CD1c-positive myeloid dendritic cell (primary cell): ENCODE measurements around the gene SCN1A.
A peak's percentile ranks its signal among the peaks of the same experiment; 100 is the strongest.
"Not testable (repeated sequence)": the region's sequence is repeated elsewhere in the genome, so short reads cannot be mapped to it uniquely, and the experiment has no call there.

ENCODE experiments used
- DNase-seq: peaks from one replicate; pipeline ENCODE4 v3.0.0-alpha.2; 2016; ENCODE audit errors: extremely low spot score

SCN1A gene

GRCh38 chr2:166135152-166135848 is 7.5 kb upstream of the SCN1A start:
- DNase-seq = no peak

- no peak for DNase-seq
Measured at GRCh38 chr2:166134252-166135151, 6.7 kb upstream of the SCN1A start.

DNA sequence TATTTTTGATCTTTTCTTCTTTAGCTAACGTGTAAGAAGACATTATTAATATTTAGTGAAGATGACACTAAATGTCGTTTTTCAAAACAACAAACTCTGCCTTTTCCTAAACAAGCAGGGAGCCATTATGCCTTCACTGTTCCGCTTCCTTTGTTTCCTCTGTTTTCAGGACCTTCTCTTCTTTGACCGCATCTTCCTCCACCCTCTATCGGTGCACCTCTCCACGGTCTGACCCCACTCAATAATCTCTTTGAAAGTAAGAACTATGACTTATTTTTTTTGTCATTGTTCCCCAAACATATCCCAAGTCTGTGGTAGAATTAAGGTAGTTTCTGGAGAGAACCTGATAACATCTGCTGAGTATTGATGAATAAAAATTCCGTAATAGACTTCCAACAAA is 5.8 kb upstream of the SCN1A start:
- no peak for DNase-seq

GRCh38 chr2:166128156-166128505 is 311 bp upstream of the SCN1A start:
- no peak for DNase-seq

GRCh38 chr2:166126007-166126639 is 1.7 kb downstream of the SCN1A start:
- DNase-seq = no peak

- DNase-seq = no peak
Measured at GRCh38 chr2:166125557-166125956, 2.3 kb downstream of the SCN1A start.

DNA sequence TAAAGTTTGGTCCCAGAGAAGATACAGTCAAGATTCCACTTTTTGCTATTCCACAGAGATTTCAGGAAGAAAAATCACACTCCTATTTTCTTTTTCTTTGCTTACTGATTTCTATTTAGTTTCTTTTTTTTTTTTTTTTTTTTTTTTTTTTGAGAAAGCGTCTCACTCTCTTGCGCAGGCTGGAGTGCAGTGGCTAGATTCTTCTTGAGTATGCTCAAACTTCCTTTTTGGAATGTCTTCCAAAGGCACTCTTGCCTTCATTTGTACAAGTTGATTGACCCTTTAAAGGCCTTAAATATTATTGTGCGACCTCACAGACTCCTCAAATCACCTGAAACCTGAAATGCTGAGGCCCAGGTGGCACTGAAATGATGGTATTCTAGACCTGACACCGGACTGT is 9.6 kb downstream of the SCN1A start:
- no peak for DNase-seq

DNA sequence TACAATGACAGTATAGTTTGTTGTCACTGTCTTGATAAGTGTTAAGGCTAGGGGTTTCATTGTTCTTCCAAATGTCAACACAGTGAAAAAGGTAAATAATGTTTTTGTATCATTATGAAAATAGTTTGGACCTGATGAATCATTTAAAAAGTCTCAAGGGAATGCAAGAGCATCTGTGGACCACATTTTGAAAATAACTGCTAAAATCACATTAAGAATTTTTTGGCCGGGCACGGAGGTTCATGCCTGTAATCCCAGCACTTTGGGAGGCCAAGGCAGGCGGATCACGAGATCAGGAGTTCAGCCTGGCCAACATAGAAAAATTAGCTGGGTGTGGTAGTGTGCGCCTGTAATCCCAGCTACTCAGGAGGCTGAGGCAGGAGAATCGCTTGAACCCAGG is 10.3 kb downstream of the SCN1A start:
- DNase-seq = no peak

DNA sequence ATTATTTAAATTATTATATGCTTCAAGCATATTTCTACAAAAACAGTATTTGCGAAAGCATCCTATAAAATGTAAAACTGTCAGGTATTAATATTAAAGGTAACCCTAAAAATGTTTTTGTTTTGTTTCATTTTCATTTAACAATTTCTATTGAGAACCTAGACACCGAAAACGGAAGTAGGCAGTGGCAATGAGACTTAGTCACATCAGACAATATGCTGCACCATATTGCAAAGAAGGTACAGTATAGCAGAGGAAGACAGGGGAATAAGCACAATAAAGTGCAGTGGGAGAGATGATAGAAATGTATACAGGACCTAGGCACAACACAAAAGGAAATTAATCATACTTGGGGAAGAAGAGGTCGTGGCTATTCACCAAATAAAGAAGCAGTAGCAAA is 12.2 kb downstream of the SCN1A start:
- DNase-seq = no peak

GRCh38 chr2:166112193-166112605 is 15.6 kb downstream of the SCN1A start:
- no peak for DNase-seq

- peak; percentile 14 for DNase-seq
Measured at GRCh38 chr2:166106431-166107015, 21.3 kb downstream of the SCN1A start.

DNA sequence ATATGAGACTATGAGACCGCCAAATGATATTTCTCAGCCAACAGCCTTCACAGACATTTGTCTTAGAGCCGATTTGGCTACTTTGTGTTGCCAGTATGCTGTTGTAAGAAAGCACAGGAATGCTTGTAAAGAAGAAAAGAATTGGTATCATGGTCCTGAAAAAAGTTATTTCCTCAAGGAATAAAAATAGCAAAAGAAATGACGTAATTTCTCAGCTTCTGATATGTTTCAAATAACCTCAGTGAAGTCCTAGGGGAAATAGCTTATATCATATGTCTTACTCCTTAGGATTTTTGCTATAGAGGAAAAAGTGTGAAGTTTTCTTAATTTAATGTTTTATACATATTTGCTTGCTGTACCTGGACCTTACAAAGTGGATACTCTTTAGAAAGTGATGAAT is 23.0 kb downstream of the SCN1A start:
- no peak for DNase-seq

DNA sequence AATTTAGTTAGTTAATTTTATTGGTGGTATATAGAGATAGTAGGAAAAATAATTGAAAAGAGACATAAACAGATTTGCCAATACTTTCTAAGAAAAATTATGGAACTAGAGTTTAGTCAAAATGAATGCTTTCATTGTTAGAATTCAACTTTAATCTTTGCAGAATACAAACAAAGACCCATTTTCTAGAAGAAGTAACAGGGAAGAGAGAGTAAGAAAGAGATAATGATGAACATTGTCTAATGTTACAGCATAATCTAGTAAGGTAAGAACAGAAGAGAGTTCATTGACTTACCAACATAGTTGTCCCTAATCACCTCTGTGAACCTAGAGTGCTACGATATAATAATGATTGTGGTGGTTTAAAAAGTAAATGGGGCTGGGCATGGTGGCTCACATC is 23.7 kb downstream of the SCN1A start:
- no peak for DNase-seq

GRCh38 chr2:166103277-166103676 is 24.5 kb downstream of the SCN1A start:
- DNase-seq = not testable (repeated sequence)

DNA sequence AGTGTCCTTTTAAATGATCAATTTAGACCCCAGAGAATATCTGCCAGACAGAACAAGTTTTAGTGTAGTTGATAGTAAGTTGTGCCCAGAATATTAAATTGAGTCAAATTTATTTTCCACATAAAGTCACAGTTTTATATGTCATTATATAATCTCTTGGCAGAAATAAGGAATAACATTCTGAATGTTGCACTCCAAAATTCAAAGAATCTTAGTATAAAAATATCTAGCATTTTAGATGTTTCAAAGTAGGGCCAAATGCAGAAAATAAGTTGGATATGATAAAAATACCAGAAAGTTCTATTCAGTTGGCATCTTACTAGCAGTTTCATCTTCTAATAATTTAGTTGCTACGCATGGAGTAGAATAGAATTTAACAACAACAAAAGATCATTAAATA is 33.5 kb downstream of the SCN1A start:
- DNase-seq = no peak

DNA sequence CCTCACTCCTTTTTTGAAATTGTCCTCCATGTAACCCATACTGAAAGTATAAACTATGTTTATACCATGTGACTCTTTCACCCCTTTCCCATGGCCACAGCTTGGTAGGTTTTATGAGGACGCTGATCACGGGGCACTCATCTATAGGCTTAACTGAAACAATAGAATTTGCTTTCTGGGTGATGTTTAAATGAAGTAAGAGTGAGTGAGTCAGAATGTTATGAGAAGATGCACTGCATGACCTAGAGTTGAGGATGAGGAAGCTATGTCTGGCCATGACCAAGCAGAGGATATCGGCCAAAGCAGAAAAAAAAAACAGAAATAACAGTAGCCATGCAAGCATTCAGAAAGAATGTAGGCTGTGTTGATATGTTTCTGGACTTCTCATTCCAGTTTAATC is 34.9 kb downstream of the SCN1A start:
- DNase-seq = peak; percentile 56

DNA sequence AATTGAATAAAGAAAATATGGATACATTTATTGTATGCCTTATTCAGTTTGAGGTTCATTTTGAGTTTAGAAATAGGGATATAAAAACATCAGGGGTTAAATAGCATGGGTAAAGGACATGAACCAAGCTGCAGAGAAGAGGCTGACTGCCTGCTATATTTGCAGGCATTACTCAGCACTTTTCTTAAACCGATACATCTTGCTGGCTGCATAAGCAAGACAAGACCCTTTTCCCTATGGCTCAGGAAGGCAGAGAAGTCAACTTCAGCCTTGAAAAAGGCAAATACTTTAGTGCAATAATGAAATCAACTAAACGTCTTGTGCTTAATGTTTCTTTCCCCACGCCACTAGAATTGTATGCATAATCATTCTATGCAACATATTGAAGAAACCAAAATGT is 36.4 kb downstream of the SCN1A start:
- DNase-seq = no peak

- peak; percentile 34 for DNase-seq
Measured at GRCh38 chr2:166090908-166091307, 36.9 kb downstream of the SCN1A start.

- DNase-seq = peak; percentile 37
Measured at GRCh38 chr2:166090346-166090745, 37.5 kb downstream of the SCN1A start.

DNA sequence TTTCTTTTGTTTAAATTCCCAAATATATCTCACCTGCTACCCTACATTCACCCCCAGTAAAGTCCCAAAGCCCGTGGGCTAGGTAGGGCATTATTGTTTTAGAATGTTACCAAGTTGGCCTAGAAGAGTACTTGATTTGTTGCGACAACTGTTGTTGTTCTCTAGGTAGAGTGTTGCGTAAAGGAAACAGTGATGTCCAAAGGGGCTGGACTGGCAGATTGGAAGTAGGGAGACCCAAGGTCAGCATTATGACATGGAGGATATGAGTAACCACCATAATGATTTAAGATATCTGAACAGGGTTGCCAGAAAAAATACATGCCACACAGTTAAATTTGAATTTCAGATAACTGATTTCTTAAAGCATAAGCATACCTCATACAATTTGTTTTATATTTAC is 39.2 kb downstream of the SCN1A start:
- DNase-seq = no peak

DNA sequence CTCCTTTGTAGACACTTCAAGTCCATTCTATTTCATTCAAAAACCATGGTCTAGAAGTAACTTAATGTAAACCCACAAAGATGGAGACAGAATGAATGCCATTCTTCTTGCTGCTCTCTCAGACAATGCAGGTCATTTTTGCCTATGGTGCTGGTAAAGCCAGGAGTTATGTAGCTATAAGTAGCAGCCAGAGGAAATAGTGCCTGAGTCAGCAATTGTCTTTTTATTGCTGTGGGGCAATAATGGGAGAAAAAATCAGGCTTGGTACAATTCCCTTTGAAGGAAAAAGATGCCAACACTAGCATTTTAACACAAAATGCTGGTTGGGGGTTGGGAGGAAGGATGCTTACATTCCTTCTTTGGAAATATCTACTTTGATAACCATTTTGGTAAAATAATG is 43.5 kb downstream of the SCN1A start:
- DNase-seq = no peak

DNA sequence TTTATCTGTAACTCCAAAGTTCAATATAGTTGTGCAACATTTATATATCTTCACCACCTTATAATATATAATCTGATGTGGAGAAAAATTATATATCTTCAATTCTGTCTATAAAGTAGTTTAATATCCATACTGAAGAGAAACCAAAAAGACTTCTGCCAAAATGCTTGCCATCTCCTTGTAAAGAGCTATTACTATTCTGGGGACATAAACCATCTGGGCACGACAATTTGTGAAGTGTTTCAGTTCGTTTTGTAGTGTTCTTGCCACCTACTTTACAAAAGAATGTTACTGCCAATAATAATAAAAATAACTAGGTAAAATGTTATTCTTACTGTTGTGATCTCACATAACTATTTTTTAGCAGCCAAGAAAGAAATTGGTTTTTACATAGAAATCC is 45.1 kb downstream of the SCN1A start:
- no peak for DNase-seq
